HepG2 (cell line): ENCODE results near the gene TBC1D5.

Experiments
- POLR2AphosphoS5 ChIP-seq: IDR thresholded peaks from 2 replicates; pipeline ENCODE4 v1.6.1; 2012; ENCODE audit warnings: low read depth, low read length
- SRF ChIP-seq: IDR thresholded peaks from 2 replicates; pipeline ENCODE4 v1.6.1; 2011; ENCODE audit warnings: mild to moderate bottlenecking, low read depth, low read length, moderate library complexity

DNA sequence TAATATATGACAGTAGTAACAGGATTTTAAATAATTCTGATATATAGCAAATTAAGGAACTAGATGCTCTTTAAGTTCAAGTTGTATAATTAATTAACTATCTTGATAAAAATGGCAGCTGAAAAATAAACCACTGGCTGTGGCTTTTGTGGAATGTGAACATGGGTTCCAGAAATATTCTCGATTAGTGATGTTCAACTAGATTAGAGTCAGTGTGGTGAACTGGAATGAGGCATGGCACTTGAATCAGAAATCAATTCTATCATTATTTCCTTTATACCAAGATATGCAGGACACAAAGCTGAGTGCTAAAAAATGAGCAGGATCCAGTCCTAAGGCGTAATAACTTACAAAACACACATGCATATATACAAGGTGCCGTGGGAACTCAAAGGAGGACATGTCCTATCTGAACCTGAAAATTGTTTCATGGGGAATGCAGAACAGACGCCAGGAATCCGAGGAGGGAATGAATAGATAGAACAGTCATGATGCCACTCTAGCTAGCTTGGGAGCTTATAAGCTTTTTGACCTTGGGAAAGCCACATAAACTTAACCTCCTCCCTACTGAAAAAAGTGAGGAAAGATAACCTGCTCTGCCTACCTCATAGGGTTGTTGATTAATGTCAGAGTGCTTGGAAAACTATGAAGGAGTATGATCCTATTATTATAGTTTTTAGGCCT lies 455.3 kb downstream of the TBC1D5 start:
- no peak for TF ChIP-seq SRF
- TF ChIP-seq POLR2AphosphoS5 = no peak
